ENCODE results near the gene WDTC1.

- TF ChIP-seq CREB1 (CRISPR knock-in tag; IDR thresholded peaks at IDR 0.05; ENCODE audit: low read depth): no peak
- TF ChIP-seq EZH2phosphoT487 (IDR thresholded peaks at IDR 0.05; ENCODE audit: unreplicated experiment): no peak
- no peak for TF ChIP-seq CTCF (conservative IDR thresholded peaks at IDR 0.05; ENCODE audit: low read depth in 2 of 2)
- no peak for TF ChIP-seq POLR2AphosphoS5 (IDR thresholded peaks at IDR 0.05; ENCODE audit: low read depth)
- no peak for TF ChIP-seq ZNF331 (CRISPR knock-in tag; IDR thresholded peaks at IDR 0.05; ENCODE audit: low read depth)
- no peak for TF ChIP-seq REST (IDR thresholded peaks at IDR 0.05; ENCODE audit: unreplicated experiment)
- TF ChIP-seq EZH2 (IDR thresholded peaks at IDR 0.05; ENCODE audit: low read depth, unreplicated experiment): no peak
Observed at GRCh38 chr1:27269276-27269675, 34.8 kb downstream of the WDTC1 start.

Measured in GM23338 (cell line).